IMR-90 (cell line): ENCODE results near the gene CAMSAP3. TPM values are rescaled to one million over a fixed set of nuclear protein-coding genes. Genes with fewer than 3 reads are reported as not detected.

Source experiments
- ATAC-seq: fragments of 200-7000 bp; cut with Tn5 transposase; 2 replicates; pipeline ENCODE4 v1.9.1; 2020; ENCODE audit warnings: low read depth, mild to moderate bottlenecking, moderate library complexity
- BruUV-seq: library from RNA; stranded (reverse); fragments of 400-500 nt; replicated peaks from 2 replicates; lab custom pipeline; 2021; lab: Mats Ljungman, UMichigan
- CTCF ChIA-PET: fragments of 300-600 bp; formaldehyde crosslinking; extraction: SDS; loops from one replicate; lab custom pipeline; 2021; ENCODE audit warnings: antibody characterized with exemption; lab: Yijun Ruan, JAX
- POLR2A ChIA-PET: fragments of 300-600 bp; sonication (Branson Sonifier 250); formaldehyde crosslinking; loops from one replicate; lab custom pipeline; 2022; ENCODE audit warnings: antibody characterized with exemption; ENCODE audit not compliant: unreplicated experiment; lab: Charles Lee
- DNase-seq: peaks from one replicate; pipeline ENCODE4 v3.0.0; 2013
- H2AFZ ChIP-seq: replicated peaks from 2 replicates; pipeline ENCODE3; 2013; ENCODE audit warnings: low read length, mild to moderate bottlenecking; ENCODE audit not compliant: poor library complexity
- H2AK5ac ChIP-seq: 2 replicates; pipeline ENCODE4 v1.6.1; 2013; ENCODE audit warnings: low read depth, low read length, inconsistent platforms
- H2AK9ac ChIP-seq: replicated peaks from 2 replicates; pipeline ENCODE3; 2013; ENCODE audit warnings: mild to moderate bottlenecking, low read depth, low read length, moderate library complexity; ENCODE audit not compliant: poor library complexity
- H2BK120ac ChIP-seq: 2 replicates; pipeline ENCODE4 v1.6.1; 2013; ENCODE audit warnings: low read depth, low read length, inconsistent platforms
- H2BK15ac ChIP-seq: 3 replicates; pipeline ENCODE4 v1.6.1; 2013; ENCODE audit warnings: low read depth, low read length, inconsistent platforms
- H2BK20ac ChIP-seq: 2 replicates; pipeline ENCODE4 v1.6.1; 2013; ENCODE audit warnings: low read depth, mild to moderate bottlenecking, inconsistent platforms, low read length, moderate library complexity
- H2BK5ac ChIP-seq: 2 replicates; pipeline ENCODE4 v1.6.1; 2013; ENCODE audit warnings: mild to moderate bottlenecking, low read depth, low read length, inconsistent platforms; ENCODE audit not compliant: poor library complexity, severe bottlenecking
- H3K14ac ChIP-seq: replicated peaks from 2 replicates; pipeline ENCODE4 v1.6.1; 2013; ENCODE audit warnings: low read depth, low read length, inconsistent platforms
- H3K18ac ChIP-seq: 2 replicates; pipeline ENCODE4 v1.6.1; 2013; ENCODE audit warnings: low read depth, low read length, control low read depth
- H3K23ac ChIP-seq: 2 replicates; pipeline ENCODE4 v1.6.1; 2013; ENCODE audit warnings: low read depth, low read length, inconsistent platforms
- H3K27ac ChIP-seq: 2 replicates; pipeline ENCODE4 v1.5.1; 2013; ENCODE audit warnings: mild to moderate bottlenecking, control low read depth, low read length; ENCODE audit not compliant: insufficient read depth
- H3K27me3 ChIP-seq: 2 replicates; pipeline ENCODE4 v1.6.1; 2013; ENCODE audit warnings: low read length; ENCODE audit not compliant: control insufficient read depth, insufficient read depth
- H3K36me3 ChIP-seq: 2 replicates; pipeline ENCODE4 v1.6.1; 2013; ENCODE audit warnings: low read length, mixed read lengths; ENCODE audit not compliant: control insufficient read depth, insufficient read depth
- H3K4ac ChIP-seq: 2 replicates; pipeline ENCODE4 v1.6.1; 2013; ENCODE audit warnings: low read depth, low read length, inconsistent platforms
- H3K4me1 ChIP-seq: 2 replicates; pipeline ENCODE4 v1.6.1; 2013; ENCODE audit warnings: low read length, mixed read lengths; ENCODE audit not compliant: control insufficient read depth, insufficient read depth
- H3K4me2 ChIP-seq: 2 replicates; pipeline ENCODE4 v1.6.1; 2013; ENCODE audit warnings: low read depth, mild to moderate bottlenecking, control low read depth, low read length, moderate library complexity
- H3K4me3 ChIP-seq: 2 replicates; pipeline ENCODE4 v1.5.1; 2013; ENCODE audit warnings: low read depth, mild to moderate bottlenecking, control low read depth, low read length, moderate library complexity; ENCODE audit not compliant: insufficient read depth
- H3K56ac ChIP-seq: 2 replicates; pipeline ENCODE4 v1.6.1; 2013; ENCODE audit warnings: low read length, inconsistent platforms; ENCODE audit not compliant: insufficient read depth; ENCODE audit errors: extremely low read depth
- H3K79me1 ChIP-seq, 2 experiments: 2 replicates each; pipeline ENCODE4 v1.6.1; 2013; ENCODE audit warnings: low read length in 2 of 2, inconsistent platforms in 1 of 2, low read depth in 1 of 2
- H3K9ac ChIP-seq: 2 replicates; pipeline ENCODE4 v1.6.1; 2013; ENCODE audit warnings: low read depth, low read length, control low read depth
- H3K9me1 ChIP-seq: 2 replicates; pipeline ENCODE4 v1.6.1; 2013; ENCODE audit warnings: low read length, inconsistent platforms; ENCODE audit not compliant: insufficient read depth
- H3K9me3 ChIP-seq: 2 replicates; pipeline ENCODE4 v1.6.1; 2013; ENCODE audit warnings: low read length; ENCODE audit not compliant: control insufficient read depth, insufficient read depth
- H4K20me1 ChIP-seq: 2 replicates; pipeline ENCODE4 v1.6.1; 2013; ENCODE audit warnings: low read length, inconsistent platforms; ENCODE audit not compliant: insufficient read depth
- H4K5ac ChIP-seq: 2 replicates; pipeline ENCODE4 v1.6.1; 2013; ENCODE audit warnings: mild to moderate bottlenecking, low read depth, low read length, control low read depth
- H4K8ac ChIP-seq, 2 experiments: 2 replicates each; pipeline ENCODE4 v1.6.1; 2013; ENCODE audit warnings: low read depth in 2 of 2, low read length in 2 of 2, control low read depth in 1 of 2, inconsistent platforms in 1 of 2
- H4K91ac ChIP-seq: 2 replicates; pipeline ENCODE4 v1.6.1; 2013; ENCODE audit warnings: low read depth, low read length, inconsistent platforms; ENCODE audit not compliant: insufficient read depth
- WGBS, 2 experiments: methylation state at CpG; one replicate each; pipeline versions ENCODE4 v1.1.5 to v1.1.7; 2013; ENCODE audit warnings: missing lambda C conversion rate in 2 of 2; ENCODE audit not compliant: insufficient read length in 1 of 2; ENCODE audit errors: extremely low coverage in 2 of 2; 5-methylcytosine and 5-hydroxymethylcytosine counted together
- dilution Hi-C: fragments of 300-500 bp; cut with HindIII; formaldehyde crosslinking; loops from one replicate; pipeline ENCODE4 v1.14.3; 2018; ENCODE audit warnings: low sequenced_read_pairs; ENCODE audit not compliant: unreplicated experiment
- in situ Hi-C: fragments of 300-500 bp; cut with MboI; formaldehyde crosslinking; loops from 3 replicates; pipeline ENCODE4 v1.14.3; 2019; ENCODE audit warnings: low sequenced_read_pairs, inconsistent platforms, mixed read lengths
- intact Hi-C: fragments of 100-400 bp; cut with micrococcal nuclease; formaldehyde crosslinking; loops from 2 replicates; pipeline ENCODE4 v1.10.0; 2022
- polyA plus RNA-seq, 3 experiments: library from polyadenylated mRNA; depleted of rRNA; stranded (reverse); fragments of >200 nt; gene quantifications; 2 replicates each; pipeline ENCODE4 v1.2.3, GENCODE V29; 2012; ENCODE audit warnings: low replicate concordance in 1 of 3
- total RNA-seq: library from RNA; depleted of rRNA; stranded (reverse); fragments of >200 nt; gene quantifications from 2 replicates; pipeline ENCODE4 v1.2.3, GENCODE V29; 2012
- TF ChIP-seq, protein P1 (sequence below): conservative IDR thresholded peaks from 2 replicates; pipeline ENCODE4 v1.5.1; 2012; ENCODE audit warnings: mild to moderate bottlenecking, low read depth, low read length, improper control_type of control experiment
- TF ChIP-seq, protein P2 (sequence below): fragments of 150-350 bp; IDR thresholded peaks from 2 replicates; pipeline ENCODE4 v1.6.1; 2017; ENCODE audit warnings: mild to moderate bottlenecking, antibody characterized with exemption, low read length, low read depth

Gene CAMSAP3
- total and polyA plus RNA-seq, 2 of the 4 experiments (the other 2 are of a cell fraction): not detected

DNA sequence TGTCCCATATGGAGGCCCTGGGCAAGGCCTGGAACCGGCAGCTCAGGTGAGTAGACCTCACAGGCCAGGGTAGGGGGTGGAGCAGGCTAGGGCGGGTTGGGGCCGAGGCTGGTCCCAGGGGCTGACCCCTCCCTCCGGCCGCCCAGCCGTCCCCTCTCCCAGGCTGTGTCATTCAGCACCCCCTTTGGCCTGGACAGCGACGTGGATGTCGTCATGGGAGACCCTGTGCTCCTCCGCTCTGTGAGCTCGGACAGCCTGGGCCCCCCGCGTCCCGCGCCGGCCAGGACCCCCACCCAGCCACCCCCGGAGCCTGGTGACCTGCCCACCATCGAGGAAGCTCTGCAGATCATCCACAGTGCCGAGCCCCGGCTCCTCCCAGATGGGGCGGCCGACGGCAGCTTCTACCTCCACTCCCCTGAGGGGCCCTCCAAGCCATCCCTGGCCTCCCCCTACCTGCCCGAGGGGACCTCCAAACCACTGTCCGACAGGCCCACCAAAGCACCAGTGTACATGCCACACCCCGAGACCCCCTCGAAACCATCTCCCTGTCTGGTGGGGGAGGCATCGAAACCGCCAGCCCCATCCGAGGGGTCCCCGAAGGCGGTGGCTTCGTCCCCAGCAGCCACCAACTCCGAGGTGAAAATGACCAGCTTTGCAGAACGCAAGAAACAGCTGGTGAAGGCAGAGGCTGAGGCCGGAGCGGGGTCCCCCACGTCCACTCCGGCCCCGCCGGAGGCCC, 16.0 kb downstream of the CAMSAP3 start:
- no peaks in the 10 kb centered on the region for H3K4me1 ChIP-seq
- H3K14ac ChIP-seq: no peak overlapping the region
- H4K8ac ChIP-seq: no peak overlapping the region
- H2AK5ac ChIP-seq: no peak overlapping the region
- H4K20me1 ChIP-seq: no peaks in the 10 kb centered on the region
- H3K79me1 ChIP-seq: no peaks in the 10 kb centered on the region
- H2AK9ac ChIP-seq: no peak overlapping the region
- H3K9me3 ChIP-seq: no peaks in the 10 kb centered on the region
- intact Hi-C loops (no loop called here), in situ Hi-C loops (no loop called here), dilution Hi-C loops (no loop called here)
- no peak overlapping the region for H2BK120ac ChIP-seq
- TF ChIP-seq, protein P1, sequence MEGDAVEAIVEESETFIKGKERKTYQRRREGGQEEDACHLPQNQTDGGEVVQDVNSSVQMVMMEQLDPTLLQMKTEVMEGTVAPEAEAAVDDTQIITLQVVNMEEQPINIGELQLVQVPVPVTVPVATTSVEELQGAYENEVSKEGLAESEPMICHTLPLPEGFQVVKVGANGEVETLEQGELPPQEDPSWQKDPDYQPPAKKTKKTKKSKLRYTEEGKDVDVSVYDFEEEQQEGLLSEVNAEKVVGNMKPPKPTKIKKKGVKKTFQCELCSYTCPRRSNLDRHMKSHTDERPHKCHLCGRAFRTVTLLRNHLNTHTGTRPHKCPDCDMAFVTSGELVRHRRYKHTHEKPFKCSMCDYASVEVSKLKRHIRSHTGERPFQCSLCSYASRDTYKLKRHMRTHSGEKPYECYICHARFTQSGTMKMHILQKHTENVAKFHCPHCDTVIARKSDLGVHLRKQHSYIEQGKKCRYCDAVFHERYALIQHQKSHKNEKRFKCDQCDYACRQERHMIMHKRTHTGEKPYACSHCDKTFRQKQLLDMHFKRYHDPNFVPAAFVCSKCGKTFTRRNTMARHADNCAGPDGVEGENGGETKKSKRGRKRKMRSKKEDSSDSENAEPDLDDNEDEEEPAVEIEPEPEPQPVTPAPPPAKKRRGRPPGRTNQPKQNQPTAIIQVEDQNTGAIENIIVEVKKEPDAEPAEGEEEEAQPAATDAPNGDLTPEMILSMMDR: no peak
- TF ChIP-seq, protein P2, sequence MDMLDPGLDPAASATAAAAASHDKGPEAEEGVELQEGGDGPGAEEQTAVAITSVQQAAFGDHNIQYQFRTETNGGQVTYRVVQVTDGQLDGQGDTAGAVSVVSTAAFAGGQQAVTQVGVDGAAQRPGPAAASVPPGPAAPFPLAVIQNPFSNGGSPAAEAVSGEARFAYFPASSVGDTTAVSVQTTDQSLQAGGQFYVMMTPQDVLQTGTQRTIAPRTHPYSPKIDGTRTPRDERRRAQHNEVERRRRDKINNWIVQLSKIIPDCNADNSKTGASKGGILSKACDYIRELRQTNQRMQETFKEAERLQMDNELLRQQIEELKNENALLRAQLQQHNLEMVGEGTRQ: no peak
- BruUV-seq: no TSS peak
- DNase-seq (no peak), ATAC-seq (no peak)
- no peak overlapping the region for H2BK20ac ChIP-seq
- no peak overlapping the region for H2AFZ ChIP-seq
- H3K18ac ChIP-seq: no peak overlapping the region
- no peak overlapping the region for H2BK15ac ChIP-seq
- ChIA-PET CTCF (no interaction called here), POLR2A (no interaction called here)
- no peak overlapping the region for H3K23ac ChIP-seq
- H3K4me2 ChIP-seq: no peak overlapping the region
- WGBS, 2 experiments: 66% methylated on average over 22 of the region's 41 CpGs; no CpG with 5 or more reads in 1 of the 2 experiments
- no peak overlapping the region for H3K4ac ChIP-seq
- no peak overlapping the region for H3K27ac ChIP-seq
- no peaks in the 10 kb centered on the region; the same call in 1 of the 2 replicates for H3K27me3 ChIP-seq
- H3K9ac ChIP-seq: no peak overlapping the region
- H3K36me3 ChIP-seq: no peaks in the 10 kb centered on the region
- no peak overlapping the region for H2BK5ac ChIP-seq
- no peak overlapping the region for H4K91ac ChIP-seq
- H3K56ac ChIP-seq: no peak overlapping the region
- H3K9me1 ChIP-seq: no peaks in the 10 kb centered on the region
- H4K5ac ChIP-seq: no peak overlapping the region
- no peak overlapping the region for H3K4me3 ChIP-seq
